Measurements from ENCODE around the gene BNIP5. TPM values are rescaled to one million over a fixed set of nuclear protein-coding genes. Genes with fewer than 3 reads are reported as not detected.

BNIP5 gene
- total RNA-seq, 1 experiment from 2014 or later: 0.94 TPM

DNA sequence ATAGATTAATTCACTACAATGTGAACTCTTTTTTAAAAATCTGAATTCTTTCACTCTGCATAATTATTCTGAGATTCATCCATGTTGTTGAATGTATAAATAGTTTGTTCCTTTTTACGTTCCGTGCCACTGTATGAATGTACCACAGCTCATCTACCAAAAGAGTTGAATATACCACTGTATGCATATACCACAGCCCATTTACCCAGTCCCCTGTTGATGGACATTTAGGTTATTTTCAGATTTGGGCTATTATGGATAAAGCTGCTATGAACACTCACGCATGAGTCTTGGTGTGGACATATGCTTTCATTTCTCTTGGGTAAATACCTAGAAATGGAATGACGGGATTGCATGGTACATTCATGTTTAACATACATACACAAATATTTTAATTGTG is 38.7 kb downstream of the BNIP5 start:
- Mint-ChIP-seq H3K27ac (ENCODE audit: unreplicated experiment) (no peak overlapping the region), H3K27me3 (ENCODE audit: unreplicated experiment) (peaks cover 59% of the 10 kb centered on the region), H3K36me3 (ENCODE audit: insufficient read depth, unreplicated experiment) (no peaks in the 10 kb centered on the region), H3K4me1 (ENCODE audit: low read depth, unreplicated experiment) (peaks cover 16% of the 10 kb centered on the region), H3K4me3 (ENCODE audit: low read depth, unreplicated experiment) (no peak overlapping the region), H3K9me3 (ENCODE audit: low read depth, unreplicated experiment) (no peaks in the 10 kb centered on the region)
- no TSS peak for BruUV-seq (replicated peaks)
- CTCF ChIA-PET: interaction anchor here (0.6 to 1.6 kb wide), 3 partner anchors 63 to 382 kb away, joined by 4 to 5 read pairs (median 4); no protein-coding TSS in a partner anchor
- no peak for DNase-seq
- TF ChIP-seq, protein P1, sequence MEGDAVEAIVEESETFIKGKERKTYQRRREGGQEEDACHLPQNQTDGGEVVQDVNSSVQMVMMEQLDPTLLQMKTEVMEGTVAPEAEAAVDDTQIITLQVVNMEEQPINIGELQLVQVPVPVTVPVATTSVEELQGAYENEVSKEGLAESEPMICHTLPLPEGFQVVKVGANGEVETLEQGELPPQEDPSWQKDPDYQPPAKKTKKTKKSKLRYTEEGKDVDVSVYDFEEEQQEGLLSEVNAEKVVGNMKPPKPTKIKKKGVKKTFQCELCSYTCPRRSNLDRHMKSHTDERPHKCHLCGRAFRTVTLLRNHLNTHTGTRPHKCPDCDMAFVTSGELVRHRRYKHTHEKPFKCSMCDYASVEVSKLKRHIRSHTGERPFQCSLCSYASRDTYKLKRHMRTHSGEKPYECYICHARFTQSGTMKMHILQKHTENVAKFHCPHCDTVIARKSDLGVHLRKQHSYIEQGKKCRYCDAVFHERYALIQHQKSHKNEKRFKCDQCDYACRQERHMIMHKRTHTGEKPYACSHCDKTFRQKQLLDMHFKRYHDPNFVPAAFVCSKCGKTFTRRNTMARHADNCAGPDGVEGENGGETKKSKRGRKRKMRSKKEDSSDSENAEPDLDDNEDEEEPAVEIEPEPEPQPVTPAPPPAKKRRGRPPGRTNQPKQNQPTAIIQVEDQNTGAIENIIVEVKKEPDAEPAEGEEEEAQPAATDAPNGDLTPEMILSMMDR (IDR thresholded peaks at IDR 0.05; ENCODE audit: unreplicated experiment): no peak
- intact Hi-C loops (cut with micrococcal nuclease; ENCODE audit: unreplicated experiment): no loop called here

DNA sequence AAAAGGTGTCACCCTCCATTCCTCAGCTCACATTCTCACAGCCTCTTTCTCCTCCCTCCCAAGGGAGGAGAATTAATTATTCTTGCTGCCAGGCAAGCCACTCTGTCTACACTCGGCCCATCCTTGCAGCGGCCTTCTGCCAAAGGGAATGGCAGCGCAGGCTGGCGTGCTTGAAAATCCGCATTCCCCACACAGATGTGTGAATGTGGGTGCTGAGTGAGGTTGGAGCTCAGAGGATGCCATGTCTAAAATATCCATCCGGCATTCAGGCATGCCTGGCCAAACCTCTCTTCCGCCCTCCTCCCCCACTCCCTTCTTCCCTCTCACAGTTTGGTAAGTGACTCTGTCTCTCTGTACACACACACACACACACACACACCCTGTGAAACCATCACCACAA is 39.2 kb downstream of the BNIP5 start:
- Mint-ChIP-seq H3K9me3 (ENCODE audit: low read depth, unreplicated experiment) (no peaks in the 10 kb centered on the region), H3K36me3 (ENCODE audit: insufficient read depth, unreplicated experiment) (no peaks in the 10 kb centered on the region), H3K4me1 (ENCODE audit: low read depth, unreplicated experiment) (peaks cover 14% of the 10 kb centered on the region), H3K27ac (ENCODE audit: unreplicated experiment) (no peak overlapping the region), H3K27me3 (ENCODE audit: unreplicated experiment) (peaks cover 59% of the 10 kb centered on the region), H3K4me3 (ENCODE audit: low read depth, unreplicated experiment) (no peak overlapping the region)
- no TSS peak for BruUV-seq (replicated peaks)
- no peak for DNase-seq
- intact Hi-C loops (cut with micrococcal nuclease; ENCODE audit: unreplicated experiment): no loop called here
- CTCF ChIA-PET: interaction anchor here (1.0 to 1.6 kb wide), 2 partner anchors 10 to 64 kb away, joined by 4 to 5 read pairs; no protein-coding TSS in a partner anchor
- TF ChIP-seq, protein P1 (IDR thresholded peaks at IDR 0.05; ENCODE audit: unreplicated experiment): no peak

DNA sequence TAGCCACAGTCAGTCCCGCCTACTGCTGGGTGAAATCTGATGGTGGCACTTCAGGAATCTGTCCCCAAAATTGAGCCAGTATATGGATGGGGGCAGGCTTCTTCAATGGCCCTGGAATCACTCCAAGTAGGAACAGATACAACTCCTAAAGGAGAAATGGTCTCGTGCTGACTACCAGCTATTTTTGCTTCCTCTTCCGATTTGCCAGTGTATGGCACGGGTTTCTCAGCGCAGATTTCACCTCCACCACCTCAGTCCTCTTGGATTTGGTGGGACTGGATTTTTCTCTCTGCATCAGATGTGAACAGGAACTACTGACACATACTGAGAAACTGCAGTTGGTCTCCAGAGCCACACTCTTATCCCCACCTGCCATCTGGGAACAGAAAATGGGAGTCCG is 39.6 kb downstream of the BNIP5 start:
- Mint-ChIP-seq H3K4me1 (ENCODE audit: low read depth, unreplicated experiment) (peaks cover 10% of the 10 kb centered on the region), H3K27ac (ENCODE audit: unreplicated experiment) (no peak overlapping the region), H3K27me3 (ENCODE audit: unreplicated experiment) (peaks cover 56% of the 10 kb centered on the region), H3K9me3 (ENCODE audit: low read depth, unreplicated experiment) (no peaks in the 10 kb centered on the region), H3K4me3 (ENCODE audit: low read depth, unreplicated experiment) (no peak overlapping the region), H3K36me3 (ENCODE audit: insufficient read depth, unreplicated experiment) (no peaks in the 10 kb centered on the region)
- no peak for DNase-seq
- TF ChIP-seq, protein P1 (IDR thresholded peaks at IDR 0.05; ENCODE audit: unreplicated experiment): no peak
- CTCF ChIA-PET: interaction anchor here (0.6 to 1.0 kb wide), 3 partner anchors 10 to 144 kb away, joined by 4 read pairs; no protein-coding TSS in a partner anchor
- BruUV-seq (replicated peaks): no TSS peak
- intact Hi-C loops (cut with micrococcal nuclease; ENCODE audit: unreplicated experiment): no loop called here

DNA sequence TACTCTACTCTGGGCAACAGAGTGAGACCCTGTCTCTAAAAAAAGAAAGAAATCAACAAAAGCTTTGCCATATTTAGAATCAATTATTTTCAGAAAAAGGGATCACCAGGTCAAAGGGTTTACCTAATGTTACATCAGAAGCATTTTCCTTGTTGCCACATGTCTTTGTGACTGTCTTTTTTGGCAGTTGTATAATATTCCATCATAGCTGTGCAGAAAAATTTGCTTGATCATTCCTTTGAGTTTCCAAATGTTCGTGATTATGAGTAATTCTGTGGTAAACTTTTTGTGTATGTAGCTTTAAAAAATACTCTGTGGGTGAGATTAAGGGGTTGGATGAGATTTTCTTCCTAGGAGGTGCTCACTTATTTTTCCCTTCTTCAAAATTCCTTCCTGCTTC is 40.4 kb downstream of the BNIP5 start:
- CTCF ChIA-PET: interaction anchor here (0.6 to 1.0 kb wide), 3 partner anchors 9 to 144 kb away, joined by 4 read pairs; no protein-coding TSS in a partner anchor
- Mint-ChIP-seq H3K27me3 (ENCODE audit: unreplicated experiment) (peaks cover 47% of the 10 kb centered on the region), H3K4me3 (ENCODE audit: low read depth, unreplicated experiment) (no peak overlapping the region), H3K27ac (ENCODE audit: unreplicated experiment) (no peak overlapping the region), H3K4me1 (ENCODE audit: low read depth, unreplicated experiment) (peaks cover 8% of the 10 kb centered on the region), H3K9me3 (ENCODE audit: low read depth, unreplicated experiment) (no peaks in the 10 kb centered on the region), H3K36me3 (ENCODE audit: insufficient read depth, unreplicated experiment) (no peaks in the 10 kb centered on the region)
- TF ChIP-seq, protein P1 (IDR thresholded peaks at IDR 0.05; ENCODE audit: unreplicated experiment): no peak
- intact Hi-C loops (cut with micrococcal nuclease; ENCODE audit: unreplicated experiment): no loop called here
- no peak for DNase-seq
- no TSS peak for BruUV-seq (replicated peaks)

All from Calu3 (cell line).